Measurements from ENCODE around the gene NGEF.

DNA sequence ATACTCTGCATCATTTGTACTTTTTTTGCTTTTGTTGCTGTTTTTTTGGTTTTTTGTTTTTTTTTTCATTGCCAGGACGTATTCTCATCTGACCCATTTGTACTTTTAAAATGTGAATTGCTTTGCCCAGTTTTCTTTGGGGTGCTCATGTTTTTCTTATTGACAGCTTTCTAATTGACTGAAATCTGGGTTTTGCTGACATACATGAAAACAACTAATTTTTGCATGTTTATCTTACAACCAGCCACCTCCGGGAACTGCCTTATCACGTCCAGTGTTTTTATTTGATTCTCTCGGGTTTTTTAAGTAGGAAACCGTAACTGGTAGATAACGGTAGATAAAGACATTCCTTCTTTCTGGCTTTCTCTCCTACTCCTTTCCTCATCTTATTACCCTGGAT lies 104.4 kb downstream of the NGEF start:
- TF ChIP-seq, protein P1, sequence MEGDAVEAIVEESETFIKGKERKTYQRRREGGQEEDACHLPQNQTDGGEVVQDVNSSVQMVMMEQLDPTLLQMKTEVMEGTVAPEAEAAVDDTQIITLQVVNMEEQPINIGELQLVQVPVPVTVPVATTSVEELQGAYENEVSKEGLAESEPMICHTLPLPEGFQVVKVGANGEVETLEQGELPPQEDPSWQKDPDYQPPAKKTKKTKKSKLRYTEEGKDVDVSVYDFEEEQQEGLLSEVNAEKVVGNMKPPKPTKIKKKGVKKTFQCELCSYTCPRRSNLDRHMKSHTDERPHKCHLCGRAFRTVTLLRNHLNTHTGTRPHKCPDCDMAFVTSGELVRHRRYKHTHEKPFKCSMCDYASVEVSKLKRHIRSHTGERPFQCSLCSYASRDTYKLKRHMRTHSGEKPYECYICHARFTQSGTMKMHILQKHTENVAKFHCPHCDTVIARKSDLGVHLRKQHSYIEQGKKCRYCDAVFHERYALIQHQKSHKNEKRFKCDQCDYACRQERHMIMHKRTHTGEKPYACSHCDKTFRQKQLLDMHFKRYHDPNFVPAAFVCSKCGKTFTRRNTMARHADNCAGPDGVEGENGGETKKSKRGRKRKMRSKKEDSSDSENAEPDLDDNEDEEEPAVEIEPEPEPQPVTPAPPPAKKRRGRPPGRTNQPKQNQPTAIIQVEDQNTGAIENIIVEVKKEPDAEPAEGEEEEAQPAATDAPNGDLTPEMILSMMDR (IDR thresholded peaks at IDR 0.05): no peak
- TF ChIP-seq EZH2 (IDR thresholded peaks at IDR 0.05) (no peak), EZH2phosphoT487 (IDR thresholded peaks at IDR 0.05) (no peak)

Measured in neural progenitor cell (in vitro differentiated cells).